SK-N-SH (cell line): Measurements from ENCODE around the gene RET. TPM values are rescaled to one million over a fixed set of nuclear protein-coding genes. Genes with fewer than 3 reads are reported as not detected.

Source experiments
- CTCF ChIA-PET: fragments of 300-600, 350-600 bp; formaldehyde crosslinking; extraction: SDS; loops from one replicate; lab custom pipeline; 2021; lab: Yijun Ruan, JAX
- POLR2A ChIA-PET: fragments of 350-600 bp; sonication (Branson Sonifier 250); formaldehyde crosslinking; extraction: SDS; loops from one replicate; lab custom pipeline; 2020; ENCODE audit warnings: antibody characterized with exemption, inconsistent platforms; lab: Yijun Ruan, JAX
- DNase-seq: peaks from one replicate; pipeline ENCODE4 v3.0.0; 2012
- H2AFZ ChIP-seq: fragments of 200-600 bp; sonication (generic); 2 replicates; pipeline ENCODE4 v1.8.1; 2016; ENCODE audit warnings: antibody characterized with exemption, mild to moderate bottlenecking, low read depth
- H3F3A ChIP-seq: fragments of 200-600 bp; sonication (generic); replicated peaks from 2 replicates; pipeline ENCODE3; 2016; ENCODE audit warnings: antibody characterized with exemption, mild to moderate bottlenecking; ENCODE audit not compliant: insufficient read depth
- H3K27ac ChIP-seq, 2 experiments: fragments of 200-500 bp in 1 of 2; fragments of 200-600 bp in 1 of 2; sonication (Bioruptor generic) in 1 of 2; sonication (generic), shearing (Covaris generic) in 1 of 2; 2 replicates each; pipeline versions ENCODE4 v1.5.1 to v1.6.1; 2014 to 2016; ENCODE audit warnings: low read depth in 2 of 2, inconsistent platforms in 1 of 2, low read length in 1 of 2, mild to moderate bottlenecking in 1 of 2, mixed read lengths in 1 of 2
- H3K27me3 ChIP-seq: fragments of 200-600 bp; sonication (generic), shearing (Covaris generic); 2 replicates; pipeline ENCODE4 v1.6.1; 2016; ENCODE audit warnings: mixed run types; ENCODE audit not compliant: insufficient read depth
- H3K36me3 ChIP-seq, 2 experiments: fragments of 200-500 bp in 1 of 2; fragments of 200-600 bp in 1 of 2; sonication (Bioruptor generic) in 1 of 2; sonication (generic) in 1 of 2; replicated peaks in 1 of 2; 2 replicates each; pipeline versions ENCODE3 to v1.5.1; 2014 to 2016; ENCODE audit warnings: low read length in 1 of 2, mild to moderate bottlenecking in 1 of 2; ENCODE audit not compliant: insufficient read depth in 2 of 2, control insufficient read depth in 1 of 2
- H3K4me1 ChIP-seq, 2 experiments: fragments of 200-500 bp in 1 of 2; fragments of 200-600 bp in 1 of 2; sonication (Bioruptor generic) in 1 of 2; sonication (generic), shearing (Covaris generic) in 1 of 2; 2 replicates each; pipeline versions ENCODE4 v1.5.1 to v1.6.1; 2014 to 2016; ENCODE audit warnings: low read depth in 1 of 2, low read length in 1 of 2, mixed run types in 1 of 2; ENCODE audit not compliant: insufficient read depth in 2 of 2, control insufficient read depth in 1 of 2
- H3K4me2 ChIP-seq: fragments of 200-600 bp; sonication (generic), shearing (Covaris generic); 2 replicates; pipeline ENCODE4 v1.6.1; 2017; ENCODE audit warnings: mixed run types
- H3K4me3 ChIP-seq, 2 experiments: fragments of 200-500 bp in 1 of 2; fragments of 200-600 bp in 1 of 2; sonication (Bioruptor generic) in 1 of 2; sonication (generic), shearing (Covaris generic) in 1 of 2; 2 replicates each; pipeline versions ENCODE4 v1.5.1 to v1.8.1; 2014 to 2016; ENCODE audit warnings: low read depth in 2 of 2, inconsistent platforms in 1 of 2, low read length in 1 of 2, mild to moderate bottlenecking in 1 of 2, mixed read lengths in 1 of 2, moderate library complexity in 1 of 2
- H3K79me2 ChIP-seq: fragments of 200-600 bp; sonication (generic); 2 replicates; pipeline ENCODE4 v1.8.1; 2017; ENCODE audit warnings: mild to moderate bottlenecking; ENCODE audit not compliant: insufficient read depth
- H3K9ac ChIP-seq: fragments of 200-600 bp; sonication (generic); 2 replicates; pipeline ENCODE4 v1.6.1; 2017; ENCODE audit warnings: mixed run types
- H3K9me2 ChIP-seq: fragments of 200-600 bp; sonication (generic); 2 replicates; pipeline ENCODE4 v1.6.1; 2017; ENCODE audit warnings: mixed run types
- H3K9me3 ChIP-seq: fragments of 200-600 bp; sonication (generic); 2 replicates; pipeline ENCODE4 v1.6.1; 2017; ENCODE audit warnings: mixed run types, mild to moderate bottlenecking, moderate library complexity
- H4K20me1 ChIP-seq: fragments of 200-600 bp; sonication (generic); 2 replicates; pipeline ENCODE4 v1.6.1; 2017; ENCODE audit warnings: mild to moderate bottlenecking, mixed run types; ENCODE audit not compliant: insufficient read depth
- CHD2 ChIP-seq: fragments of 150-350 bp; IDR thresholded peaks from 2 replicates; pipeline ENCODE4 v1.6.1; 2018; ENCODE audit warnings: low read length; ENCODE audit not compliant: partially characterized antibody
- EP300 ChIP-seq, 2 experiments: IDR thresholded peaks; 2 replicates each; pipeline versions ENCODE4 v1.4.0 to v1.6.1; 2012; ENCODE audit warnings: borderline replicate concordance in 1 of 2, low read depth in 1 of 2, low read length in 1 of 2
- FOXJ3 ChIP-seq: sonication (generic); formaldehyde crosslinking; IDR thresholded peaks from 2 replicates; pipeline ENCODE4 v1.5.1; 2020; ENCODE audit warnings: mild to moderate bottlenecking, missing genetic modification reagents
- JUND ChIP-seq: IDR thresholded peaks from 2 replicates; pipeline ENCODE4 v1.4.0; 2012
- MEF2A ChIP-seq: IDR thresholded peaks from 2 replicates; pipeline ENCODE4 v1.4.0; 2012; ENCODE audit warnings: low read depth, borderline replicate concordance
- RCOR1 ChIP-seq: fragments of 150-350 bp; IDR thresholded peaks from 2 replicates; pipeline ENCODE4 v1.6.1; 2017; ENCODE audit warnings: antibody characterized with exemption, low read length
- RXRA ChIP-seq: IDR thresholded peaks from 2 replicates; pipeline ENCODE4 v1.4.0; 2012; ENCODE audit warnings: low read depth, mild to moderate bottlenecking, borderline replicate concordance
- SIN3A ChIP-seq: IDR thresholded peaks from 2 replicates; pipeline ENCODE4 v1.6.1; 2012; ENCODE audit warnings: low read depth, mild to moderate bottlenecking, low read length, moderate library complexity, borderline replicate concordance
- TAF1 ChIP-seq: IDR thresholded peaks from 2 replicates; pipeline ENCODE4 v1.6.1; 2012; ENCODE audit warnings: low read depth, mild to moderate bottlenecking, low read length, moderate library complexity, borderline replicate concordance
- YY1 ChIP-seq: IDR thresholded peaks from 2 replicates; pipeline ENCODE4 v1.4.0; 2012; ENCODE audit warnings: low read depth, mild to moderate bottlenecking
- WGBS: methylation state at CpG from one replicate; pipeline ENCODE4 v1.1.6; 2017; ENCODE audit warnings: low lambda C conversion rate; 5-methylcytosine and 5-hydroxymethylcytosine counted together
- polyA plus RNA-seq, 3 experiments: library from polyadenylated mRNA; depleted of rRNA; stranded (reverse); fragments of >200 nt; gene quantifications; 2 replicates each; pipeline ENCODE4 v1.2.3, GENCODE V29; 2012
- TF ChIP-seq, protein P1 (sequence below): fragments of 200-600 bp; sonication (generic); IDR thresholded peaks from 2 replicates; pipeline ENCODE4 v1.6.1; 2017; ENCODE audit warnings: antibody characterized with exemption, mild to moderate bottlenecking, moderate library complexity
- TF ChIP-seq, protein P2 (sequence below): IDR thresholded peaks from 2 replicates; pipeline ENCODE4 v1.4.0; 2012; ENCODE audit warnings: low read depth, borderline replicate concordance
- TF ChIP-seq, protein P3 (sequence below): fragments of 150-350 bp; IDR thresholded peaks from 2 replicates; pipeline ENCODE4 v1.6.1; 2017; ENCODE audit warnings: antibody characterized with exemption, low read length, low read depth, borderline replicate concordance
- TF ChIP-seq, protein P4 (sequence below): IDR thresholded peaks from 2 replicates; pipeline ENCODE4; 2012
- TF ChIP-seq, protein P5 (sequence below): IDR thresholded peaks from 2 replicates; pipeline ENCODE4 v1.4.0; 2012; ENCODE audit warnings: low read depth

RET gene
- polyA plus RNA-seq, 1 of the 3 experiments (the other 2 are of a cell fraction), result 3.2 TPM

DNA sequence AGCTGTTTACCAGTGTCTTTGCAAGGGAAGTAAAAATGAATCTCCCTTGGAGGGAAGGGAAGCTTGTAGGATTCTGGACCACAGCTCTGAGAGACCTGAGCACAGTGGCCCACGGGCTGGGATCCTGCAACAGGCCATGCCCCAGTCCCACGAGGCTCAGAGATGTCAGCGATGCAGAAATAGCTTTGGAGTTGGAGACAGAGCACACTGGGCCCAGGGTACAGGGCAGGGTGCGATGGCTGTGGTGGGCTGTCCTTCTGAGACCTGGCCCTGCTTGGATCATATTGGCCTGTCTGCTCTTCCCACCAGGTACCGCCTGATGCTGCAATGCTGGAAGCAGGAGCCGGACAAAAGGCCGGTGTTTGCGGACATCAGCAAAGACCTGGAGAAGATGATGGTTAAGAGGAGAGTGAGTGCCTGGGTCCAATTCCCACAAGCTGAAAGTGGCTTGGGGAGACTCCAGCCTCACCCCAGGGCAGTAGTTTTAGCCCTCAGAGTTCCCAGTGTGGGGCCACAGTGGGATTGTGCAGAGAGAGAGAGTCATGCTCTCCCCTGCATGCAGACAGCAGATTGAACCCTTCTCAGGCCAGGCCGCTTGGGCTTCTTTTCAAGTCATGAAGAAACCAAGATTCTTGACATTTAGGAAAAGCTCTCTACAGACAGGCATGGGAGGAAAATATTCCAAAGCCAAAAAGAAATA is 47.9 kb downstream of the RET start:
- no peaks in the 10 kb centered on the region for H3F3A ChIP-seq
- no peak overlapping the region for H3K27ac ChIP-seq
- no peaks in the 10 kb centered on the region for H3K27me3 ChIP-seq
- whole genome bisulfite sequencing, result 83% methylated on average over 9 of the region's 9 CpGs
- DNase-seq, result no peak
- H3K36me3 ChIP-seq, result peaks cover 0 to 13% of the 10 kb centered on the region in 2 experiments
- no peaks in the 10 kb centered on the region for H3K9me2 ChIP-seq
- H3K9me3 ChIP-seq, result no peaks in the 10 kb centered on the region
- peaks cover 4 to 26% of the 10 kb centered on the region in 2 experiments; a peak in 3 of 4 replicates for H3K4me1 ChIP-seq
- ChIA-PET CTCF (interaction anchor here (0.7 to 1.6 kb wide), 3 partner anchors 19 to 259 kb away, joined by 3 to 4 read pairs (median 4); no protein-coding TSS in a partner anchor), POLR2A (interaction anchor here (0.6 to 0.7 kb wide), 2 partner anchors 13 to 20 kb away, joined by 3 read pairs; partner anchors contain the start of gene CSGALNACT2)
- no peak overlapping the region for H3K9ac ChIP-seq
- no peak overlapping the region for H3K4me3 ChIP-seq
- TF ChIP-seq, protein P1, sequence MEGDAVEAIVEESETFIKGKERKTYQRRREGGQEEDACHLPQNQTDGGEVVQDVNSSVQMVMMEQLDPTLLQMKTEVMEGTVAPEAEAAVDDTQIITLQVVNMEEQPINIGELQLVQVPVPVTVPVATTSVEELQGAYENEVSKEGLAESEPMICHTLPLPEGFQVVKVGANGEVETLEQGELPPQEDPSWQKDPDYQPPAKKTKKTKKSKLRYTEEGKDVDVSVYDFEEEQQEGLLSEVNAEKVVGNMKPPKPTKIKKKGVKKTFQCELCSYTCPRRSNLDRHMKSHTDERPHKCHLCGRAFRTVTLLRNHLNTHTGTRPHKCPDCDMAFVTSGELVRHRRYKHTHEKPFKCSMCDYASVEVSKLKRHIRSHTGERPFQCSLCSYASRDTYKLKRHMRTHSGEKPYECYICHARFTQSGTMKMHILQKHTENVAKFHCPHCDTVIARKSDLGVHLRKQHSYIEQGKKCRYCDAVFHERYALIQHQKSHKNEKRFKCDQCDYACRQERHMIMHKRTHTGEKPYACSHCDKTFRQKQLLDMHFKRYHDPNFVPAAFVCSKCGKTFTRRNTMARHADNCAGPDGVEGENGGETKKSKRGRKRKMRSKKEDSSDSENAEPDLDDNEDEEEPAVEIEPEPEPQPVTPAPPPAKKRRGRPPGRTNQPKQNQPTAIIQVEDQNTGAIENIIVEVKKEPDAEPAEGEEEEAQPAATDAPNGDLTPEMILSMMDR, result no peak
- TF ChIP-seq CHD2, result no peak
- TF ChIP-seq MEF2A, result no peak
- no peak for TF ChIP-seq RCOR1
- TF ChIP-seq FOXJ3 (CRISPR knock-in tag), result no peak
- H2AFZ ChIP-seq, result no peak overlapping the region
- no peaks in the 10 kb centered on the region for H3K79me2 ChIP-seq
- no peak overlapping the region for H3K4me2 ChIP-seq
- no peaks in the 10 kb centered on the region for H4K20me1 ChIP-seq

DNA sequence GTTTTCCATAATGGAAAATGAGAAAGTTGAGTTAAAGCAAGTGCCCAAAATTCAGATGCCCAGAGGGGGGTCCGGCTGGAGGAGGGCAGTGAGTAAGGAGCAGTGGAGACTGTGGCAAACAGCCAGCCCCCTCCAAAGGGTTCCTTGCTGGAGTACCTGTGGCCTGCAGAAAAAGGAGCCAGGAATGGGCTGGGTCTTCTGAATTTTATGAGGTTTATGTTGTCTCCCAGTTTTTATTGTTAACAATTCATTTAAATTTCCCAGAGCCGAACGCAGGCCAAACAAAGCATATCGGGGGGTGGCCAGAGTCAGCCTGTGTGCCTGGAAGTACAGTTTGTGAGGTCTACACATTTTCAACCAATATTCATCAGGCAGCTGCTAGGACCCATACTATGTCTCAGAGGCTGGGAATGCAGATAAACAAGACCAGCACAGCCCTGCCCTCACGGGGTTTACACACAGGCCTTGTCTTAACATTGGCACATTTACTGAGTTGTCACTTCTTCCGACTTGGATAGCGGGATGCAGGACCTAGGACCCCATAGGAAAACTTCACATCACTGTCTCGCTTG is 48.5 kb downstream of the RET start:
- no peak for DNase-seq
- Histone ChIP-seq H3K27ac (no peak overlapping the region), H3K9me3 (no peaks in the 10 kb centered on the region), H3K4me2 (no peak overlapping the region), H3K4me1 (peaks cover 4 to 26% of the 10 kb centered on the region in 2 experiments; a peak in 3 of 4 replicates), H4K20me1 (no peaks in the 10 kb centered on the region), H3K9me2 (no peaks in the 10 kb centered on the region), H3K36me3 (peaks cover 0 to 20% of the 10 kb centered on the region in 2 experiments), H3K4me3 (no peak overlapping the region), H2AFZ (no peak overlapping the region), H3K27me3 (no peaks in the 10 kb centered on the region), H3F3A (no peaks in the 10 kb centered on the region), H3K79me2 (no peaks in the 10 kb centered on the region), H3K9ac (no peak overlapping the region)
- 96% methylated on average over 8 of the region's 8 CpGs for WGBS
- ChIA-PET POLR2A (no interaction called here), CTCF (interaction anchor here (1.4 to 1.6 kb wide), 2 partner anchors 20 to 21 kb away, joined by 4 read pairs; no protein-coding TSS in a partner anchor)
- TF ChIP-seq SIN3A (no peak), EP300 (IDR thresholded peaks at IDR 0.05; ENCODE audit: borderline replicate concordance in 1 of 2, low read depth in 1 of 2, low read length in 1 of 2) (no peak), YY1 (no peak), RXRA (no peak), FOXJ3 (CRISPR knock-in tag) (no peak), JUND (no peak), TAF1 (no peak)
- TF ChIP-seq, protein P2, sequence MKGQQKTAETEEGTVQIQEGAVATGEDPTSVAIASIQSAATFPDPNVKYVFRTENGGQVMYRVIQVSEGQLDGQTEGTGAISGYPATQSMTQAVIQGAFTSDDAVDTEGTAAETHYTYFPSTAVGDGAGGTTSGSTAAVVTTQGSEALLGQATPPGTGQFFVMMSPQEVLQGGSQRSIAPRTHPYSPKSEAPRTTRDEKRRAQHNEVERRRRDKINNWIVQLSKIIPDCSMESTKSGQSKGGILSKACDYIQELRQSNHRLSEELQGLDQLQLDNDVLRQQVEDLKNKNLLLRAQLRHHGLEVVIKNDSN, result no peak
- TF ChIP-seq, protein P1, result no peak
- TF ChIP-seq, protein P3, sequence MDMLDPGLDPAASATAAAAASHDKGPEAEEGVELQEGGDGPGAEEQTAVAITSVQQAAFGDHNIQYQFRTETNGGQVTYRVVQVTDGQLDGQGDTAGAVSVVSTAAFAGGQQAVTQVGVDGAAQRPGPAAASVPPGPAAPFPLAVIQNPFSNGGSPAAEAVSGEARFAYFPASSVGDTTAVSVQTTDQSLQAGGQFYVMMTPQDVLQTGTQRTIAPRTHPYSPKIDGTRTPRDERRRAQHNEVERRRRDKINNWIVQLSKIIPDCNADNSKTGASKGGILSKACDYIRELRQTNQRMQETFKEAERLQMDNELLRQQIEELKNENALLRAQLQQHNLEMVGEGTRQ, result no peak
- TF ChIP-seq, protein P4, sequence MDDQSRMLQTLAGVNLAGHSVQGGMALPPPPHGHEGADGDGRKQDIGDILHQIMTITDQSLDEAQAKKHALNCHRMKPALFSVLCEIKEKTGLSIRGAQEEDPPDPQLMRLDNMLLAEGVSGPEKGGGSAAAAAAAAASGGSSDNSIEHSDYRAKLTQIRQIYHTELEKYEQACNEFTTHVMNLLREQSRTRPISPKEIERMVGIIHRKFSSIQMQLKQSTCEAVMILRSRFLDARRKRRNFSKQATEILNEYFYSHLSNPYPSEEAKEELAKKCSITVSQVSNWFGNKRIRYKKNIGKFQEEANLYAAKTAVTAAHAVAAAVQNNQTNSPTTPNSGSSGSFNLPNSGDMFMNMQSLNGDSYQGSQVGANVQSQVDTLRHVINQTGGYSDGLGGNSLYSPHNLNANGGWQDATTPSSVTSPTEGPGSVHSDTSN, result no peak
- TF ChIP-seq, protein P5, sequence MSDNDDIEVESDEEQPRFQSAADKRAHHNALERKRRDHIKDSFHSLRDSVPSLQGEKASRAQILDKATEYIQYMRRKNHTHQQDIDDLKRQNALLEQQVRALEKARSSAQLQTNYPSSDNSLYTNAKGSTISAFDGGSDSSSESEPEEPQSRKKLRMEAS, result no peak
